SIG-M5 treated with dmso at 0.1 percent for 504 hours (cell line): ENCODE results near the gene ABCD2.
"Not testable (repeated sequence)": the region's sequence is repeated elsewhere in the genome, so short reads cannot be mapped to it uniquely, and the experiment has no call there.

Source experiments
- DNase-seq: peaks from one replicate; lab custom pipeline; 2025; ENCODE audit not compliant: unreplicated experiment; lab: John Stamatoyannopoulos, UW

ABCD2 gene

GRCh38 chr12:39544211-39544610 is 75.4 kb downstream of the ABCD2 start:
- not testable (repeated sequence) for DNase-seq

- DNase-seq = no peak
These were observed 78.1 kb downstream of the ABCD2 start for GRCh38 chr12:39541471-39541870.

- no peak for DNase-seq
These were observed 80.9 kb downstream of the ABCD2 start for GRCh38 chr12:39538679-39539104.

GRCh38 chr12:39533951-39534350 is 85.7 kb downstream of the ABCD2 start:
- no peak for DNase-seq

GRCh38 chr12:39532448-39532847 is 87.2 kb downstream of the ABCD2 start:
- DNase-seq = no peak

- DNase-seq = no peak
These were observed 92.6 kb downstream of the ABCD2 start for GRCh38 chr12:39526974-39527373.

- DNase-seq = not testable (repeated sequence)
These were observed 97.4 kb downstream of the ABCD2 start for GRCh38 chr12:39522167-39522566.

- DNase-seq = no peak
These were observed 109.6 kb downstream of the ABCD2 start for GRCh38 chr12:39510001-39510400.

GRCh38 chr12:39505554-39505953 is 114.0 kb downstream of the ABCD2 start:
- no peak for DNase-seq

- no peak for DNase-seq
These were observed 114.6 kb downstream of the ABCD2 start for GRCh38 chr12:39505023-39505422.

GRCh38 chr12:39503439-39503838 is 116.2 kb downstream of the ABCD2 start:
- DNase-seq = no peak

GRCh38 chr12:39502726-39503125 is 116.9 kb downstream of the ABCD2 start:
- no peak for DNase-seq
